22Rv1 (cell line): ENCODE data around the gene PMF1.

Source experiments
- H3K27ac ChIP-seq: fragments of 450-650 bp; 2 replicates; pipeline ENCODE4 v1.5.1; 2017
- ZFX ChIP-seq: fragments of 450-650 bp; IDR thresholded peaks from 2 replicates; pipeline ENCODE4 v1.6.1; 2017; ENCODE audit warnings: antibody characterized with exemption, borderline replicate concordance
- TF ChIP-seq, protein P1 (sequence below): fragments of 450-650 bp; IDR thresholded peaks from 2 replicates; pipeline ENCODE4 v1.5.1; 2017; ENCODE audit warnings: mild to moderate bottlenecking

The PMF1 gene

DNA sequence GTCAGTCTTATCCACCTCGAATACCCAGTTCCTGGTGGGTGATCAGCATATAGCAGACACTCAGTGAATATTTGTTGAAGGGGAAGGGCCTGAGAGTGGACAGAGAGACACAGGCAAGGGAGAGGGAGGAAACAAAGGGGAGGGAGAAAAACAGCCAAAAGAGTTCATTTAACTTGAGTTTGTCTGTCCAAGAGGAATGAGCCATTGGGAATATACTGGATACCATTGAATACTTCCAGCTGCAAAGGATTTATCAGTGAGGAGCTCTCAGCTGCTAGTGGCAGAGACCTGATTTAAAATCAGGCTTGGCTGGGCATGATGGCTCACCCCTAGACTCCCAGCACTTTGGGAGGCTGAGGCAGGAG lies 17.6 kb downstream of the PMF1 start:
- TF ChIP-seq ZFX, result no peak
- TF ChIP-seq, protein P1, sequence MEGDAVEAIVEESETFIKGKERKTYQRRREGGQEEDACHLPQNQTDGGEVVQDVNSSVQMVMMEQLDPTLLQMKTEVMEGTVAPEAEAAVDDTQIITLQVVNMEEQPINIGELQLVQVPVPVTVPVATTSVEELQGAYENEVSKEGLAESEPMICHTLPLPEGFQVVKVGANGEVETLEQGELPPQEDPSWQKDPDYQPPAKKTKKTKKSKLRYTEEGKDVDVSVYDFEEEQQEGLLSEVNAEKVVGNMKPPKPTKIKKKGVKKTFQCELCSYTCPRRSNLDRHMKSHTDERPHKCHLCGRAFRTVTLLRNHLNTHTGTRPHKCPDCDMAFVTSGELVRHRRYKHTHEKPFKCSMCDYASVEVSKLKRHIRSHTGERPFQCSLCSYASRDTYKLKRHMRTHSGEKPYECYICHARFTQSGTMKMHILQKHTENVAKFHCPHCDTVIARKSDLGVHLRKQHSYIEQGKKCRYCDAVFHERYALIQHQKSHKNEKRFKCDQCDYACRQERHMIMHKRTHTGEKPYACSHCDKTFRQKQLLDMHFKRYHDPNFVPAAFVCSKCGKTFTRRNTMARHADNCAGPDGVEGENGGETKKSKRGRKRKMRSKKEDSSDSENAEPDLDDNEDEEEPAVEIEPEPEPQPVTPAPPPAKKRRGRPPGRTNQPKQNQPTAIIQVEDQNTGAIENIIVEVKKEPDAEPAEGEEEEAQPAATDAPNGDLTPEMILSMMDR, result no peak
- no peak overlapping the region for H3K27ac ChIP-seq

DNA sequence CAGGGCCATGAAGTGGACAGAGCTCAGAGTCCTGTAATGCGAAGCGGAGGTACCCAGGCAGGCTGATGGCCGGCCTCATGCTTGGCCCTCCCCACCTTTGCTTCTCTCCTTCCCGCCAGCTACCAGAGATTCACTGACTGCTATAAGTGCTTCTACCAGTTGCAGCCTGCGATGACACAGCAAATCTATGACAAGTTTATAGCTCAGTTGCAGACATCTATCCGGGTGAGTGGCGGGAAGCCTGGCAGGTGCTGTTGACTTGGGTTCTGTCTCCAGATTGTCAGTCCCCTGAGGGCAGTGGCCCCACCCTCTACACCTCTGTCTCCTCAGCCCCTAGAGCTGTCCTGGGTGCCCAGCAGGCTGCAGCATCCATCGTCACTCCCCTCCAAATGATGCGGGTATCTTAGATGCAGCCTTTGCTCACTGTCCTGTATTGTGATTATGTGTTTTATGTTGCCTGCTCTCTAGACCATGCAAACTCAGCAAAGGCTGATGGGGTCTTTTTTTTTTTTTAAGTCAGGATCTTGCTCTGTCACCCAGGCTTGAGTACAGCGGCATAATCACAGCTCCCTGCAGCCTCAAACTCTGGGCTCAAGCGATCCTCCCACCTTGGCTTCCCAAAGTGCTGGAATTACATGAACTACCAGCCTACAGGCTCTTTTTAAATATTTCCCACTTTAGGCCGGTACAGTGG lies 19.5 kb downstream of the PMF1 start:
- TF ChIP-seq, protein P1, result no peak
- TF ChIP-seq ZFX, result no peak
- 0 out of 2 replicates have a peak overlapping the region, but pooled peaks have one; percentile 7 for H3K27ac ChIP-seq

DNA sequence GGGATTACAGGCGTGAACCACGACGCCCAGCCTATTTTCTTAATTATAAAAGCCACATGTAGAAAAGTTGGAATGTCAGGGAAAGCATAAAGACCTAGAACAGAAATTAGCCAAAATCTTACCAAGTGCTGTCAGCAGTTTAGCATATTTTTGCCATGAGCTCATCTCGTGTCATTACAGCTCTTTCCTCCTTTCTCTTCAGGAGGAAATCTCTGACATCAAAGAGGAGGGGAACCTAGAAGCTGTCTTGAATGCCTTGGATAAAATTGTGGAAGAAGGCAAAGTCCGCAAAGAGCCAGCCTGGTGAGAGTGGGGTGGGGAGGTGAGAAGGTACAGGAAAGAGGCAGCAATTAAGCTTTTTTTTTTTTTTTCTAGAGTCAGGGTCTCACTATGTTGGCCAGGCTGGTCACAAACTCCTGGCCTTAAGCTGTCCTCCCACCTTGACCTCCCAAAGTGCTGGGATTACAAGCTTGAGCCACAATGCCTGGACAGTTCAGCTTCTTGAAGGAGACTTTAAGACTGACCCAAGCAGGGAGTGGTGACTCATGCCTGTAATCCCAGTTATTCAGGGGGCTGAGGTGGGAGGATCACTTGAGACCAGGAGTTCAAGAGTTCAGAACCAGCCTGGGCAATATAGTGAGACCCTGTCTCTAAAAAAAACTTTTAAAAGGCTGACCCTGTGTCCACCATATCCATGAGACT lies 20.8 kb downstream of the PMF1 start:
- TF ChIP-seq ZFX, result no peak
- TF ChIP-seq, protein P1, result no peak
- no peak overlapping the region for H3K27ac ChIP-seq

DNA sequence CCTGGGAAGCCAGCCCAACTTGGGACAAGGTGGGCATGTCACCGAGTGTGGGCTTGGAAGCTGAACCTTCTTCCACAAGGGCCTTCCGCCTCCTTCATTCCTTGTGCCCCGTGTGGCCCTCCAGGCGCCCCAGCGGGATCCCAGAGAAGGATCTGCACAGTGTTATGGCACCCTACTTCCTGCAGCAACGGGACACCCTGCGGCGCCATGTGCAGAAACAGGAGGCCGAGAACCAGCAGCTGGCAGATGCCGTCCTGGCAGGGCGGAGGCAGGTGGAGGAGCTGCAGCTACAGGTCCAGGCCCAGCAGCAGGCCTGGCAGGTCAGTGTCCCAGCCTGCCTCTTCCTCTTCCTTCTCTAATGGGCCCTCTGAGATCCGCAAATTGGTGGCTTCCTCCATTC lies 23.4 kb downstream of the PMF1 start:
- TF ChIP-seq, protein P1, result no peak
- no peak for TF ChIP-seq ZFX
- H3K27ac ChIP-seq, result no peak overlapping the region

DNA sequence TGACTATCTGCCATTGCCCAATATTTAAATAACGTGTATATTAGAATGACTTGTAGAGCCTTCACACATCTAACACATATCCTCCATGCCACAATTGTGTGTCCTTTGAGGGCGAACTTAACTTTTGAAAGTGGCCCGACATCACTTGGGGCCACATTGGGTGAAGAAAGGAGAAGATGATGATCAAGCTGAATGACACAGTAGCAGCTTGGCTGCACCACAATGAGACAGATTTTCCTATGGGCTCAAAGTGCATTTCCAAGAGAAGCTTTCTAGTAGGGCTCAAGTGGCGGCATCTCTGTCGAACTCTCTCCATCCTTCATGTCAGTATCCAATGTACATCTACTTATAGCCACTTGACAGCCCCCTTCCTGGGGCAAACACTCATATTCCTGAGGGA lies 25.4 kb downstream of the PMF1 start:
- H3K27ac ChIP-seq, result no peak overlapping the region
- no peak for TF ChIP-seq ZFX
- TF ChIP-seq, protein P1, result no peak

DNA sequence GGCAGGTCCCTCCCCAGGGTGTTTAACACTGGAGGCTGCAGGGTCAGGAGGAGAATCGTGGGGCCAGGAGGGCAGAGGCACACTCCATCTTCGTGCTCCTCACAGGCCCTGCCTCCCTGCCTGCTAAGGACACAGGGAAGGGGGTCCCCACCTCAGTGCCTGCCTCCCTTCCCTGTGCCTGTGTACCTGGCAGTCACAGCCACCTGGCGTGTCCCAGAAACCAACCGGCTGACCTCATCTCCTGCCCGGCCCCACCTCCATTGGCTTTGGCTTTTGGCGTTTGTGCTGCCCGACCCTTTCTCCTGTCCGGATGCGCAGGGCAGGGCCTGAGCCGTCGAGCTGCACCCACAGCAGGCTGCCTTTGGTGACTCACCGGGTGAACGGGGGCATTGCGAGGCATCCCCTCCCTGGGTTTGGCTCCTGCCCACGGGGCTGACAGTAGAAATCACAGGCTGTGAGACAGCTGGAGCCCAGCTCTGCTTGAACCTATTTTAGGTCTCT lies 28.6 kb downstream of the PMF1 start:
- peak overlapping the region; percentile 12; the same call in 1 of the 2 replicates for H3K27ac ChIP-seq
- TF ChIP-seq ZFX, result no peak
- TF ChIP-seq, protein P1, result no peak

DNA sequence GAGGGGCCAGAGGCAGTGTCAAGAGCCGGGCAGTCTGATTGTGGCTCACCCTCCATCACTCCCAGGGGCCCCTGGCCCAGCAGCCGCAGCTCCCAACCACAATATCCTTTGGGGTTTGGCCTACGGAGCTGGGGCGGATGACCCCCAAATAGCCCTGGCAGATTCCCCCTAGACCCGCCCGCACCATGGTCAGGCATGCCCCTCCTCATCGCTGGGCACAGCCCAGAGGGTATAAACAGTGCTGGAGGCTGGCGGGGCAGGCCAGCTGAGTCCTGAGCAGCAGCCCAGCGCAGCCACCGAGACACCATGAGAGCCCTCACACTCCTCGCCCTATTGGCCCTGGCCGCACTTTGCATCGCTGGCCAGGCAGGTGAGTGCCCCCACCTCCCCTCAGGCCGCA lies 29.1 kb downstream of the PMF1 start, which contains the start of gene BGLAP:
BGLAP (plus strand) TSS at position 259 of the 400 bp plus-strand sequence; CDS start at position 307, 48 bp downstream.
- peak within 1 kb of the TSS; percentile 12; the same call in 1 of the 2 replicates for H3K27ac ChIP-seq
- TF ChIP-seq, protein P1, result no peak
